Activated CD8-positive, alpha-beta memory T cell treated with anti-CD3 and anti-CD28 coated beads, Interleukin-2, amount 10 ng/mL, durations not matched to agents 7 days and 5 days (primary cell): ENCODE data around the gene TNIP2. TPM values are rescaled to one million over a fixed set of nuclear protein-coding genes. Genes with fewer than 3 reads are reported as not detected.
"Not testable (repeated sequence)": the region's sequence is repeated elsewhere in the genome, so short reads cannot be mapped to it uniquely, and the experiment has no call there.

Experiments
- ATAC-seq: fragments of 150-1000 bp; cut with Tn5 transposase; one replicate; pipeline ENCODE4 v1.10.0; 2021; ENCODE audit warnings: moderate library complexity
- CTCF ChIA-PET: fragments of 350-600 bp; sonication (Branson Sonifier 250); formaldehyde crosslinking; loops from one replicate; lab custom pipeline; 2021; ENCODE audit warnings: antibody characterized with exemption; lab: Charles Lee
- DNase-seq: peaks from one replicate; pipeline ENCODE4 v3.0.0-alpha.2; 2020
- H3K27ac Mint-ChIP-seq: one replicate; pipeline ENCODE4 v1.8.0; 2021; ENCODE audit warnings: mild to moderate bottlenecking, mixed read lengths
- H3K27me3 Mint-ChIP-seq: one replicate; pipeline ENCODE4 v1.8.0; 2021; ENCODE audit warnings: mixed read lengths
- H3K36me3 Mint-ChIP-seq: one replicate; pipeline ENCODE4 v1.8.0; 2021; ENCODE audit warnings: mild to moderate bottlenecking, mixed read lengths
- H3K4me1 Mint-ChIP-seq: one replicate; pipeline ENCODE4 v1.8.0; 2021; ENCODE audit warnings: mixed read lengths
- H3K4me3 Mint-ChIP-seq: one replicate; pipeline ENCODE4 v1.8.0; 2021; ENCODE audit warnings: mild to moderate bottlenecking, moderate library complexity, mixed read lengths
- H3K9me3 Mint-ChIP-seq: one replicate; pipeline ENCODE4 v1.8.0; 2022; ENCODE audit warnings: low read depth, mixed read lengths
- total RNA-seq, 2 experiments: library from RNA; stranded (reverse); gene quantifications; one replicate each; pipeline ENCODE4 v1.2.3, GENCODE V29; 2021

Gene TNIP2
- total RNA-seq, 2 experiments from 2014 or later: 51.3 to 53.5 TPM

GRCh38 chr4:2790583-2791517 is 34.7 kb upstream of the TNIP2 start:
- no peaks in the 10 kb centered on the region for H3K9me3 Mint-ChIP-seq

GRCh38 chr4:2789793-2790582 is 33.9 kb upstream of the TNIP2 start:
- Mint-ChIP-seq H3K36me3 (peaks cover 2% of the 10 kb centered on the region), H3K4me3 (no peak overlapping the region), H3K27me3 (no peaks in the 10 kb centered on the region), H3K4me1 (peaks cover 36% of the 10 kb centered on the region), H3K27ac (no peak overlapping the region), H3K9me3 (no peaks in the 10 kb centered on the region)
- CTCF ChIA-PET: no interaction called here
- DNase-seq (no peak), ATAC-seq (no peak)

More at GRCh38 chr4:2790583-2791517, 34.7 kb upstream of the TNIP2 start:
- Mint-ChIP-seq H3K4me1 (peaks cover 37% of the 10 kb centered on the region), H3K27ac (no peak overlapping the region), H3K36me3 (no peaks in the 10 kb centered on the region), H3K4me3 (no peak overlapping the region), H3K27me3 (no peaks in the 10 kb centered on the region)
- CTCF ChIA-PET: no interaction called here
- ATAC-seq: no peak
- peak; percentile 41 for DNase-seq

- DNase-seq (no peak), ATAC-seq (no peak)
- H3K27ac Mint-ChIP-seq: no peak overlapping the region
- H3K36me3 Mint-ChIP-seq: peaks cover 2% of the 10 kb centered on the region
- H3K9me3 Mint-ChIP-seq: no peaks in the 10 kb centered on the region
- H3K4me1 Mint-ChIP-seq: peaks cover 30% of the 10 kb centered on the region
- CTCF ChIA-PET: no interaction called here
- no peak overlapping the region for H3K4me3 Mint-ChIP-seq
- no peaks in the 10 kb centered on the region for H3K27me3 Mint-ChIP-seq
Measured at GRCh38 chr4:2789351-2789750, 33.2 kb upstream of the TNIP2 start.

- Mint-ChIP-seq H3K36me3 (peaks cover 5% of the 10 kb centered on the region), H3K4me1 (peaks cover 23% of the 10 kb centered on the region), H3K4me3 (no peak overlapping the region), H3K27me3 (no peaks in the 10 kb centered on the region), H3K27ac (peak overlapping the region; percentile 19), H3K9me3 (no peaks in the 10 kb centered on the region)
- ATAC-seq (no peak), DNase-seq (no peak)
- CTCF ChIA-PET: no interaction called here
Measured at GRCh38 chr4:2788532-2789103, 32.5 kb upstream of the TNIP2 start.

GRCh38 chr4:2788101-2788500 is 32.0 kb upstream of the TNIP2 start:
- Mint-ChIP-seq H3K4me3 (no peak overlapping the region), H3K4me1 (peaks cover 21% of the 10 kb centered on the region)
- CTCF ChIA-PET: interaction anchor here (1.2 kb wide), 1 partner anchor 144 kb away, joined by 3 read pairs; no protein-coding TSS in a partner anchor

GRCh38 chr4:2787230-2788100 is 31.3 kb upstream of the TNIP2 start:
- peak; percentile 60 for ATAC-seq

More at GRCh38 chr4:2788101-2788500, 32.0 kb upstream of the TNIP2 start:
- Mint-ChIP-seq H3K27me3 (no peaks in the 10 kb centered on the region), H3K9me3 (no peaks in the 10 kb centered on the region), H3K36me3 (peaks cover 6% of the 10 kb centered on the region), H3K27ac (peak overlapping the region; percentile 18)
- ATAC-seq (no peak), DNase-seq (no peak)

GRCh38 chr4:2786794-2787229 is 30.7 kb upstream of the TNIP2 start:
- no peak for ATAC-seq
- Mint-ChIP-seq H3K36me3 (peaks cover 7% of the 10 kb centered on the region), H3K4me1 (peaks cover 21% of the 10 kb centered on the region), H3K4me3 (no peak overlapping the region), H3K27ac (peak overlapping the region; percentile 66), H3K27me3 (no peaks in the 10 kb centered on the region), H3K9me3 (peaks cover 2% of the 10 kb centered on the region)
- CTCF ChIA-PET: interaction anchor here (0.8 to 1.5 kb wide), 3 partner anchors 23 to 168 kb away, joined by 3 to 8 read pairs (median 3); no protein-coding TSS in a partner anchor
- no peak for DNase-seq

More at GRCh38 chr4:2787230-2788100, 31.3 kb upstream of the TNIP2 start:
- CTCF ChIA-PET: interaction anchor here (0.8 to 1.2 kb wide), 2 partner anchors 145 to 167 kb away, joined by 3 read pairs; no protein-coding TSS in a partner anchor
- Mint-ChIP-seq H3K4me3 (no peak overlapping the region), H3K27me3 (no peaks in the 10 kb centered on the region), H3K27ac (peak overlapping the region; percentile 66), H3K36me3 (peaks cover 6% of the 10 kb centered on the region), H3K9me3 (no peaks in the 10 kb centered on the region), H3K4me1 (peaks cover 21% of the 10 kb centered on the region)
- peak; percentile 64 for DNase-seq

GRCh38 chr4:2786152-2786671 is 30.1 kb upstream of the TNIP2 start:
- Mint-ChIP-seq H3K27me3 (peaks cover 3% of the 10 kb centered on the region), H3K4me3 (no peak overlapping the region), H3K36me3 (peaks cover 7% of the 10 kb centered on the region), H3K27ac (no peak overlapping the region), H3K4me1 (peaks cover 21% of the 10 kb centered on the region), H3K9me3 (peaks cover 2% of the 10 kb centered on the region)
- CTCF ChIA-PET: interaction anchor here (0.7 to 1.5 kb wide), 3 partner anchors 12 to 1162 kb away, joined by 3 to 8 read pairs (median 4); no protein-coding TSS in a partner anchor
- ATAC-seq: no peak
- no peak for DNase-seq

- no peak overlapping the region for H3K27ac Mint-ChIP-seq
- H3K27me3 Mint-ChIP-seq: peaks cover 4% of the 10 kb centered on the region
- no peak overlapping the region for H3K4me3 Mint-ChIP-seq
- peaks cover 9% of the 10 kb centered on the region for H3K36me3 Mint-ChIP-seq
- peak; percentile 37 for ATAC-seq
- CTCF ChIA-PET: interaction anchor here (0.7 to 1.5 kb wide), 3 partner anchors 12 to 1162 kb away, joined by 3 to 8 read pairs (median 4); no protein-coding TSS in a partner anchor
- H3K9me3 Mint-ChIP-seq: peaks cover 2% of the 10 kb centered on the region
- H3K4me1 Mint-ChIP-seq: peaks cover 21% of the 10 kb centered on the region
- DNase-seq: no peak
Measured at GRCh38 chr4:2785613-2786012, 29.5 kb upstream of the TNIP2 start.

- H3K27ac Mint-ChIP-seq: no peak overlapping the region
- H3K4me3 Mint-ChIP-seq: no peak overlapping the region
- peaks cover 17% of the 10 kb centered on the region for H3K4me1 Mint-ChIP-seq
- CTCF ChIA-PET: interaction anchor here (1.8 to 3.9 kb wide), 2 partner anchors 16 to 20 kb away, joined by 5 to 16 read pairs; no protein-coding TSS in a partner anchor
- H3K9me3 Mint-ChIP-seq: peaks cover 2% of the 10 kb centered on the region
- DNase-seq (no peak), ATAC-seq (no peak)
- H3K36me3 Mint-ChIP-seq: peaks cover 9% of the 10 kb centered on the region
- H3K27me3 Mint-ChIP-seq: peaks cover 4% of the 10 kb centered on the region
Measured at GRCh38 chr4:2783790-2784189, 27.7 kb upstream of the TNIP2 start.

GRCh38 chr4:2781911-2782310 is 25.8 kb upstream of the TNIP2 start:
- no peak overlapping the region for H3K4me3 Mint-ChIP-seq
- no peak overlapping the region for H3K27ac Mint-ChIP-seq
- H3K9me3 Mint-ChIP-seq: peaks cover 2% of the 10 kb centered on the region
- no peak for ATAC-seq
- DNase-seq: no peak
- CTCF ChIA-PET: interaction anchor here (0.6 to 3.9 kb wide), 4 partner anchors 11 to 30 kb away, joined by 3 to 16 read pairs (median 4); no protein-coding TSS in a partner anchor
- peaks cover 9% of the 10 kb centered on the region for H3K36me3 Mint-ChIP-seq
- peaks cover 4% of the 10 kb centered on the region for H3K27me3 Mint-ChIP-seq
- peaks cover 4% of the 10 kb centered on the region for H3K4me1 Mint-ChIP-seq

- H3K4me1 Mint-ChIP-seq, H3K9me3 Mint-ChIP-seq, H3K27ac Mint-ChIP-seq, DNase-seq, ATAC-seq, H3K27me3 Mint-ChIP-seq, H3K36me3 Mint-ChIP-seq, H3K4me3 Mint-ChIP-seq: not testable (repeated sequence)
- CTCF ChIA-PET: interaction anchor here (1.1 to 1.5 kb wide), 2 partner anchors 10 to 31 kb away, joined by 3 to 4 read pairs; no protein-coding TSS in a partner anchor
Measured at GRCh38 chr4:2780643-2781042, 24.5 kb upstream of the TNIP2 start.
